ENCODE measurements around the gene ZCCHC14. TPM values are rescaled to one million over a fixed set of nuclear protein-coding genes. Genes with fewer than 3 reads are reported as not detected.

ZCCHC14 gene
- total RNA-seq (2014; rRNA removed): 3.2 and 4.4 TPM in 2 replicates
- polyA plus RNA-seq (2012): 4.4 TPM

GRCh38 chr16:87492721-87493607, at the start of gene ZCCHC14:
Gene ZCCHC14, minus strand, starts transcription at chr16:87493024. Its CDS starts 786 bp downstream, at chr16:87492238.
- peak; percentile 97 for DNase-seq (ENCODE audit: low read depth)

- DNase-seq (ENCODE audit: low read depth): peak; percentile 19
Measured at GRCh38 chr16:87541872-87542234, 49.0 kb upstream of the ZCCHC14 start.

- peak; percentile 92 for DNase-seq (ENCODE audit: low read depth)
Measured at GRCh38 chr16:87541147-87541871, 48.5 kb upstream of the ZCCHC14 start.

- no peak for DNase-seq (ENCODE audit: low read depth)
Measured at GRCh38 chr16:87540897-87541146, 48.0 kb upstream of the ZCCHC14 start.

- DNase-seq (ENCODE audit: low read depth): no peak
Measured at GRCh38 chr16:87540072-87540896, 47.5 kb upstream of the ZCCHC14 start.

GRCh38 chr16:87539113-87539512, 46.3 kb upstream of the ZCCHC14 start:
- no peak for DNase-seq (ENCODE audit: low read depth)

GRCh38 chr16:87538594-87538993, 45.8 kb upstream of the ZCCHC14 start:
- DNase-seq (ENCODE audit: low read depth): no peak

GRCh38 chr16:87538160-87538559, 45.3 kb upstream of the ZCCHC14 start:
- no peak for DNase-seq (ENCODE audit: low read depth)

GRCh38 chr16:87536795-87537142, 43.9 kb upstream of the ZCCHC14 start:
- DNase-seq (ENCODE audit: low read depth): no peak

- DNase-seq (ENCODE audit: low read depth): no peak
Measured at GRCh38 chr16:87535855-87536794, 43.3 kb upstream of the ZCCHC14 start.

- DNase-seq (ENCODE audit: low read depth): no peak
Measured at GRCh38 chr16:87535457-87535854, 42.6 kb upstream of the ZCCHC14 start.

GRCh38 chr16:87534751-87535150, 41.9 kb upstream of the ZCCHC14 start:
- DNase-seq (ENCODE audit: low read depth): no peak

GRCh38 chr16:87534030-87534653, 41.3 kb upstream of the ZCCHC14 start:
- DNase-seq (ENCODE audit: low read depth): no peak

GRCh38 chr16:87533061-87533460, 40.2 kb upstream of the ZCCHC14 start:
- no peak for DNase-seq (ENCODE audit: low read depth)

GRCh38 chr16:87531418-87531817, 38.6 kb upstream of the ZCCHC14 start:
- no peak for DNase-seq (ENCODE audit: low read depth)

GRCh38 chr16:87528690-87529579, 36.1 kb upstream of the ZCCHC14 start:
- DNase-seq (ENCODE audit: low read depth): no peak

GRCh38 chr16:87527055-87527724, 34.4 kb upstream of the ZCCHC14 start:
- DNase-seq (ENCODE audit: low read depth): no peak

- DNase-seq (ENCODE audit: low read depth): no peak
Measured at GRCh38 chr16:87526238-87526947, 33.6 kb upstream of the ZCCHC14 start.

All from LHCN-M2 (cell line).